ENCODE measurements around the gene RFPL3. TPM values are rescaled to one million over a fixed set of nuclear protein-coding genes. Genes with fewer than 3 reads are reported as not detected.

RFPL3 gene
- total and polyA plus RNA-seq, 2 donors (not counting 3 experiments of a cell fraction or from before 2014, with no cell fraction given), result not detected

GRCh38 chr22:32338757-32339156 lies 18.9 kb upstream of the RFPL3 start:
- FAIRE-seq (no peak), DNase-seq (ENCODE audit: low read depth, low spot score) (no peak)
- no peaks in the 10 kb centered on the region for H3K9me1 ChIP-seq (replicated peaks; ENCODE audit: control insufficient read depth, extremely low read depth, insufficient read depth, low read length)
- no peak overlapping the region for H2AFZ ChIP-seq (ENCODE audit: low read depth, low read length)
- H3K79me2 ChIP-seq (ENCODE audit: control insufficient read depth, insufficient read depth, low read length), result no peaks in the 10 kb centered on the region
- H3K36me3 ChIP-seq (ENCODE audit: control insufficient read depth in 2 of 2, extremely low read depth in 1 of 2, insufficient read depth in 2 of 2, low read length in 2 of 2), result peaks cover 2 to 4% of the 10 kb centered on the region in 2 experiments
- ChIA-PET CTCF (interaction anchor here (1.2 kb wide), 1 partner anchor 11 kb away, joined by 4 read pairs; no protein-coding TSS in a partner anchor), POLR2A (no interaction called here)
- no peak overlapping the region for H3K9ac ChIP-seq (replicated peaks; ENCODE audit: extremely low read depth, insufficient read depth, low read length)
- intact Hi-C loops (cut with micrococcal nuclease) (no loop called here), dilution Hi-C loops (cut with MboI; ENCODE audit: extremely low pct_ligation_motif_present, low sequenced_read_pairs) (no loop called here)
- H3K4me3 ChIP-seq (replicated peaks in 1 of 3; ENCODE audit: insufficient read depth in 1 of 3, low read depth in 1 of 3, low read length in 3 of 3), result no peak overlapping the region
- no peaks in the 10 kb centered on the region for H3K9me3 ChIP-seq (replicated peaks; ENCODE audit: control insufficient read depth, insufficient read depth, low read length)
- H3K27ac ChIP-seq (ENCODE audit: insufficient read depth, low read depth, low read length), result no peak overlapping the region
- H3K4me1 ChIP-seq (ENCODE audit: control insufficient read depth, extremely low read depth, insufficient read depth, low read length), result peaks cover 11% of the 10 kb centered on the region
- no peak for TF ChIP-seq FOS (IDR thresholded peaks at IDR 0.05; ENCODE audit: borderline replicate concordance, insufficient read depth, low read length)
- no peak for TF ChIP-seq EZH2 (IDR thresholded peaks at IDR 0.05; ENCODE audit: borderline replicate concordance, low read depth, low read length, severe bottlenecking)
- no peak for TF ChIP-seq MAX (IDR thresholded peaks at IDR 0.05; ENCODE audit: insufficient read depth, insufficient read length)
- TF ChIP-seq MYC (IDR thresholded peaks at IDR 0.05; ENCODE audit: low read depth, low read length), result no peak
- TF ChIP-seq GATA2 (IDR thresholded peaks at IDR 0.05; ENCODE audit: insufficient read depth, insufficient read length, low read depth, low read length), result no peak
- no peak for TF ChIP-seq CTCF (IDR thresholded peaks at IDR 0.05; ENCODE audit: extremely low read depth in 1 of 2, insufficient read depth in 1 of 2, low read depth in 1 of 2, low read length in 2 of 2)
- no peak for TF ChIP-seq POLR2AphosphoS5 (IDR thresholded peaks at IDR 0.05; ENCODE audit: insufficient read depth, low read depth, low read length)
- no peak for TF ChIP-seq JUN (IDR thresholded peaks at IDR 0.05; ENCODE audit: borderline replicate concordance, insufficient read depth, insufficient read length, low read depth)
- no peak for TF ChIP-seq POLR2A (IDR thresholded peaks at IDR 0.05; ENCODE audit: low read depth, low read length)
- no TSS peak for BruUV-seq (replicated peaks)
- H3K4me2 ChIP-seq (ENCODE audit: insufficient read depth, low read length), result no peak overlapping the region
- no peaks in the 10 kb centered on the region for H4K20me1 ChIP-seq (replicated peaks; ENCODE audit: control insufficient read depth, extremely low read depth, insufficient read depth, low read length)
- no peaks in the 10 kb centered on the region for H3K27me3 ChIP-seq (ENCODE audit: control insufficient read depth in 2 of 2, insufficient read depth in 2 of 2, low read length in 2 of 2)

All from endothelial cell of umbilical vein (primary cell).